ENCODE results near the gene MYOZ1. TPM values are rescaled to one million over a fixed set of nuclear protein-coding genes. Genes with fewer than 3 reads are reported as not detected.
"Not testable (repeated sequence)": the region's sequence is repeated elsewhere in the genome, so short reads cannot be mapped to it uniquely, and the experiment has no call there.

MYOZ1 gene
- 1 to 10 TPM in 2 of 4 donors, under 1 TPM in 2; 0.42 to 3.9 (median 1.4) TPM for total RNA-seq

GRCh38 chr10:73641328-73642060 is at the start of gene MYOZ1:
Gene MYOZ1 (minus strand): TSS chr10:73641474. CDS start chr10:73640017, 1,457 bp downstream.
- WGBS, 2 donors: 49 to 50% methylated on average over 9 of the region's 9 CpGs
- DNase-seq (ENCODE audit: low spot score in 2 of 2): no peak
- TF ChIP-seq POLR2A (IDR thresholded peaks at IDR 0.05) (no peak), EP300 (IDR thresholded peaks at IDR 0.05) (no peak), CTCF (IDR thresholded peaks at IDR 0.05) (no peak)
- H3K27ac ChIP-seq: peak within 1 kb of the TSS in 3 of 4 donors; percentile 10 to 46 (median 21)
- H3K4me1 ChIP-seq: peaks cover 0 to 11% (median 1%) of the 10 kb centered on the region in 4 donors
- H3K9me3 ChIP-seq: no peaks in the 10 kb centered on the region
- no peaks in the 10 kb centered on the region for H3K36me3 ChIP-seq
- no peak within 1 kb of the TSS for H3K4me3 ChIP-seq
- no peaks in the 10 kb centered on the region for H3K27me3 ChIP-seq

GRCh38 chr10:73690755-73691154 is 49.5 kb upstream of the MYOZ1 start:
- not testable (repeated sequence) for H3K27ac ChIP-seq; H3K4me3 ChIP-seq; H3K4me1 ChIP-seq; H3K27me3 ChIP-seq; DNase-seq (ENCODE audit: low spot score in 2 of 2); H3K9me3 ChIP-seq
- 86 to 90% methylated on average over 6 of the region's 6 CpGs for WGBS, 2 donors
- H3K36me3 ChIP-seq: peaks cover 0 to 18% (median 0%) of the 10 kb centered on the region in 3 donors

- WGBS, 2 donors: 98% methylated on average over 15 of the region's 28 CpGs; no CpG with 5 or more reads in 1 of the 2 donors
Observed at GRCh38 chr10:73689596-73689995, 48.3 kb upstream of the MYOZ1 start.

GRCh38 chr10:73687641-73688040 is 46.4 kb upstream of the MYOZ1 start:
- H3K4me3 ChIP-seq; H3K27ac ChIP-seq; H3K27me3 ChIP-seq; H3K9me3 ChIP-seq; DNase-seq (ENCODE audit: low spot score in 2 of 2); H3K4me1 ChIP-seq: not testable (repeated sequence)
- H3K36me3 ChIP-seq: peaks cover 0 to 22% (median 0%) of the 10 kb centered on the region in 3 donors
- 87 to 90% methylated on average over 1 of the region's 1 CpG for WGBS, 2 donors

More at GRCh38 chr10:73689596-73689995, 48.3 kb upstream of the MYOZ1 start:
- not testable (repeated sequence) for DNase-seq (ENCODE audit: low spot score in 2 of 2); H3K4me1 ChIP-seq; H3K27me3 ChIP-seq; H3K4me3 ChIP-seq; H3K9me3 ChIP-seq; H3K27ac ChIP-seq
- H3K36me3 ChIP-seq: peaks cover 0 to 22% (median 0%) of the 10 kb centered on the region in 3 donors

- not testable (repeated sequence) for H3K4me1 ChIP-seq
Observed at GRCh38 chr10:73674546-73674945, 33.3 kb upstream of the MYOZ1 start.

GRCh38 chr10:73668378-73668777 is 27.1 kb upstream of the MYOZ1 start:
- not testable (repeated sequence) for H3K9me3 ChIP-seq; H3K36me3 ChIP-seq; H3K27ac ChIP-seq; H3K4me1 ChIP-seq; H3K4me3 ChIP-seq; H3K27me3 ChIP-seq; DNase-seq (ENCODE audit: low spot score in 2 of 2)
- 82 to 86% methylated on average over 4 of the region's 4 CpGs for WGBS, 2 donors

More at GRCh38 chr10:73674546-73674945, 33.3 kb upstream of the MYOZ1 start:
- not testable (repeated sequence) for H3K27me3 ChIP-seq; H3K4me3 ChIP-seq; DNase-seq (ENCODE audit: low spot score in 2 of 2); H3K27ac ChIP-seq; H3K9me3 ChIP-seq; H3K36me3 ChIP-seq
- no CpG with 5 or more reads among the region's 20 CpGs for WGBS, 2 donors

- DNase-seq (ENCODE audit: low spot score in 2 of 2); H3K27ac ChIP-seq; H3K27me3 ChIP-seq; H3K36me3 ChIP-seq; H3K4me3 ChIP-seq; H3K9me3 ChIP-seq; H3K4me1 ChIP-seq: not testable (repeated sequence)
- 55 to 71% methylated on average over 3 to 4 of the region's 5 CpGs for WGBS, 2 donors
Observed at GRCh38 chr10:73666153-73666809, 25.0 kb upstream of the MYOZ1 start.

- H3K36me3 ChIP-seq; H3K4me1 ChIP-seq; DNase-seq (ENCODE audit: low spot score in 2 of 2); H3K27me3 ChIP-seq; H3K9me3 ChIP-seq; H3K27ac ChIP-seq; H3K4me3 ChIP-seq: not testable (repeated sequence)
- WGBS, 2 donors: 75 to 83% methylated on average over 3 of the region's 3 CpGs
Observed at GRCh38 chr10:73665581-73665980, 24.3 kb upstream of the MYOZ1 start.

- not testable (repeated sequence) for H3K9me3 ChIP-seq; DNase-seq (ENCODE audit: low spot score in 2 of 2); H3K27me3 ChIP-seq; H3K4me3 ChIP-seq; H3K4me1 ChIP-seq; H3K27ac ChIP-seq; H3K36me3 ChIP-seq
- 74% methylated on average over 6 of the region's 13 CpGs; no CpG with 5 or more reads in 1 of the 2 donors for WGBS, 2 donors
Observed at GRCh38 chr10:73664156-73665040, 23.1 kb upstream of the MYOZ1 start.

GRCh38 chr10:73663621-73664020 is 22.3 kb upstream of the MYOZ1 start:
- not testable (repeated sequence) for H3K27ac ChIP-seq; DNase-seq (ENCODE audit: low spot score in 2 of 2); H3K27me3 ChIP-seq; H3K4me1 ChIP-seq; H3K36me3 ChIP-seq; H3K9me3 ChIP-seq; H3K4me3 ChIP-seq
- WGBS, 2 donors: 68 to 83% methylated on average over 6 to 10 of the region's 10 CpGs

- not testable (repeated sequence) for H3K27ac ChIP-seq; H3K4me1 ChIP-seq; H3K36me3 ChIP-seq; H3K4me3 ChIP-seq; DNase-seq (ENCODE audit: low spot score in 2 of 2); H3K9me3 ChIP-seq; H3K27me3 ChIP-seq
- WGBS, 2 donors: 84 to 85% methylated on average over 7 of the region's 7 CpGs
Observed at GRCh38 chr10:73662705-73663104, 21.4 kb upstream of the MYOZ1 start.

Data from tibial nerve (tissue), 4 donors.